H1 (cell line): ENCODE results near the gene LEPR. TPM values are rescaled to one million over a fixed set of nuclear protein-coding genes. Genes with fewer than 3 reads are reported as not detected.

ENCODE experiments used
- CTCF ChIA-PET: fragments of 300-600 bp; sonication (Branson Sonifier 250); formaldehyde crosslinking; loops from one replicate; lab custom pipeline; 2021; ENCODE audit not compliant: partially characterized antibody; lab: Charles Lee
- POLR2A ChIA-PET: fragments of 300-600 bp; sonication (Branson Sonifier 250); formaldehyde crosslinking; loops from one replicate; lab custom pipeline; 2021; ENCODE audit warnings: inconsistent platforms; ENCODE audit not compliant: partially characterized antibody; lab: Charles Lee
- DNase-seq, 2 experiments: peaks; one replicate each; pipeline versions ENCODE4 v3.0.0 to v3.0.0-alpha.2; 2010 to 2022; ENCODE audit warnings: low spot score in 2 of 2, low read depth in 1 of 2, mixed read lengths in 1 of 2
- FAIRE-seq: peaks from 2 replicates; lab custom pipeline; 2011; peaks lifted over from hg19 to GRCh38; lab: Jason Lieb, UNC
- H2AFZ ChIP-seq: 2 replicates; pipeline ENCODE4 v1.8.1; 2012; ENCODE audit warnings: low read length, inconsistent platforms
- H2AK5ac ChIP-seq: 2 replicates; pipeline ENCODE4 v1.6.1; 2013; ENCODE audit warnings: low read depth, low read length
- H2BK120ac ChIP-seq: replicated peaks from 2 replicates; pipeline ENCODE3; 2013; ENCODE audit warnings: low read depth, low read length, inconsistent platforms
- H2BK12ac ChIP-seq: 2 replicates; pipeline ENCODE4 v1.6.1; 2013; ENCODE audit warnings: low read depth, low read length
- H2BK15ac ChIP-seq: 2 replicates; pipeline ENCODE4 v1.6.1; 2013; ENCODE audit warnings: low read length
- H2BK20ac ChIP-seq: 2 replicates; pipeline ENCODE4 v1.6.1; 2013; ENCODE audit warnings: low read length
- H2BK5ac ChIP-seq: 2 replicates; pipeline ENCODE4 v1.6.1; 2013; ENCODE audit warnings: low read depth, low read length
- H3K14ac ChIP-seq: 2 replicates; pipeline ENCODE4 v1.6.1; 2013; ENCODE audit warnings: inconsistent platforms; ENCODE audit not compliant: insufficient read length
- H3K18ac ChIP-seq: 2 replicates; pipeline ENCODE4 v1.6.1; 2013; ENCODE audit warnings: low read length; ENCODE audit errors: extremely low read depth
- H3K23ac ChIP-seq: 2 replicates; pipeline ENCODE4 v1.6.1; 2013; ENCODE audit warnings: inconsistent platforms; ENCODE audit not compliant: insufficient read length
- H3K23me2 ChIP-seq: 2 replicates; pipeline ENCODE4 v1.6.1; 2013; ENCODE audit warnings: low read depth, low read length
- H3K27ac ChIP-seq: 2 replicates; pipeline ENCODE4 v1.6.1; 2011; ENCODE audit warnings: low read depth, low read length, inconsistent platforms
- H3K27me3 ChIP-seq, 4 experiments: replicated peaks in 1 of 4; 1 replicate in 1 of 4; 2 replicates in 3 of 4; pipeline versions ENCODE4 v1.6.1 to v1.8.1; 2011 to 2013; ENCODE audit warnings: low read length in 3 of 4, mild to moderate bottlenecking in 3 of 4, inconsistent platforms in 2 of 4, mixed read lengths in 2 of 4, moderate library complexity in 1 of 4; ENCODE audit not compliant: control insufficient read depth in 3 of 4, insufficient read depth in 3 of 4; ENCODE audit errors: extremely low read depth in 1 of 4
- H3K36me3 ChIP-seq, 4 experiments: 2 replicates each; pipeline versions ENCODE4 v1.6.1 to v1.8.1; 2011 to 2013; ENCODE audit warnings: mild to moderate bottlenecking in 4 of 4, low read length in 3 of 4, moderate library complexity in 2 of 4, control low read depth in 1 of 4, inconsistent platforms in 1 of 4; ENCODE audit not compliant: insufficient read depth in 4 of 4, control insufficient read depth in 2 of 4
- H3K4ac ChIP-seq: replicated peaks from 2 replicates; pipeline ENCODE3; 2013; ENCODE audit warnings: low read length, low read depth, mixed read lengths, inconsistent platforms; ENCODE audit not compliant: insufficient read length
- H3K4me1 ChIP-seq, 4 experiments: replicated peaks in 1 of 4; 1 replicate in 1 of 4; 2 replicates in 3 of 4; pipeline versions ENCODE4 v1.6.1 to v1.8.1; 2011 to 2013; ENCODE audit warnings: low read length in 3 of 4, inconsistent platforms in 2 of 4, mixed read lengths in 1 of 4; ENCODE audit not compliant: insufficient read depth in 4 of 4, control insufficient read depth in 3 of 4
- H3K4me2 ChIP-seq, 2 experiments: 2 replicates each; pipeline versions ENCODE4 v1.6.1 to v1.8.1; 2011 to 2013; ENCODE audit warnings: low read depth in 2 of 2, low read length in 2 of 2, control low read depth in 1 of 2, inconsistent platforms in 1 of 2, mild to moderate bottlenecking in 1 of 2; ENCODE audit not compliant: insufficient read depth in 1 of 2
- H3K4me3 ChIP-seq, 4 experiments: fragments of 200-600, 300-600 bp in 1 of 4; sonication (generic), shearing (Covaris generic), sonication (Bioruptor Twin) in 1 of 4; 2 replicates each; pipeline versions ENCODE4 v1.5.1 to v1.8.1; 2011 to 2016; ENCODE audit warnings: low read length in 4 of 4, low read depth in 3 of 4, control low read depth in 2 of 4, inconsistent platforms in 2 of 4, mild to moderate bottlenecking in 2 of 4, mixed read lengths in 1 of 4, moderate library complexity in 1 of 4; ENCODE audit not compliant: insufficient read depth in 2 of 4; ENCODE audit errors: extremely low read depth in 1 of 4
- H3K56ac ChIP-seq: replicated peaks from 2 replicates; pipeline ENCODE3; 2013; ENCODE audit warnings: low read depth, mild to moderate bottlenecking, mixed read lengths, low read length, inconsistent platforms; ENCODE audit not compliant: insufficient read length
- H3K79me1 ChIP-seq: 2 replicates; pipeline ENCODE4 v1.6.1; 2013; ENCODE audit warnings: low read depth, low read length, control low read depth
- H3K79me2 ChIP-seq, 2 experiments: 2 replicates each; pipeline versions ENCODE4 v1.6.1 to v1.8.1; 2012 to 2013; ENCODE audit warnings: low read length in 2 of 2, mild to moderate bottlenecking in 2 of 2, inconsistent platforms in 1 of 2; ENCODE audit not compliant: insufficient read depth in 2 of 2, control insufficient read depth in 1 of 2
- H3K9ac ChIP-seq, 4 experiments: replicated peaks in 1 of 4; 1 replicate in 1 of 4; 2 replicates in 3 of 4; pipeline versions ENCODE4 v1.6.1 to v1.8.1; 2011 to 2013; ENCODE audit warnings: low read depth in 3 of 4, low read length in 3 of 4, control low read depth in 2 of 4, mild to moderate bottlenecking in 2 of 4, moderate library complexity in 2 of 4, inconsistent platforms in 1 of 4; ENCODE audit errors: extremely low read depth in 1 of 4
- H3K9me3 ChIP-seq, 2 experiments: 2 replicates each; pipeline versions ENCODE4 v1.6.1 to v1.8.1; 2012 to 2013; ENCODE audit warnings: mild to moderate bottlenecking in 2 of 2, moderate library complexity in 2 of 2, control low read depth in 1 of 2, inconsistent platforms in 1 of 2, low read depth in 1 of 2, low read length in 1 of 2, mixed read lengths in 1 of 2; ENCODE audit not compliant: insufficient read depth in 2 of 2
- H4K20me1 ChIP-seq, 2 experiments: replicated peaks in 1 of 2; 2 replicates each; pipeline versions ENCODE3 to v1.8.1; 2011 to 2013; ENCODE audit warnings: inconsistent platforms in 2 of 2, low read length in 2 of 2, mild to moderate bottlenecking in 1 of 2; ENCODE audit not compliant: insufficient read depth in 2 of 2, control insufficient read depth in 1 of 2
- H4K5ac ChIP-seq: 2 replicates; pipeline ENCODE4 v1.6.1; 2013; ENCODE audit warnings: low read length, low read depth, mixed read lengths, inconsistent platforms; ENCODE audit not compliant: insufficient read length
- H4K8ac ChIP-seq: 2 replicates; pipeline ENCODE4 v1.8.0; 2013; ENCODE audit warnings: mild to moderate bottlenecking, moderate library complexity, low read length, inconsistent platforms; ENCODE audit not compliant: insufficient read depth; ENCODE audit errors: extremely low read depth
- H4K91ac ChIP-seq: replicated peaks from 2 replicates; pipeline ENCODE3; 2013; ENCODE audit warnings: low read length, mixed read lengths, inconsistent platforms; ENCODE audit not compliant: insufficient read length
- BACH1 ChIP-seq: IDR thresholded peaks from 2 replicates; pipeline ENCODE4 v1.6.1; 2012; ENCODE audit warnings: low read length, improper control_type of control experiment
- KDM1A ChIP-seq: fragments of 200-600, 300-600 bp; sonication (generic); IDR thresholded peaks from 2 replicates; pipeline ENCODE4 v1.7.1; 2016; ENCODE audit warnings: mild to moderate bottlenecking, low read length, borderline replicate concordance
- KDM5A ChIP-seq: fragments of 200-600 bp; IDR thresholded peaks from 2 replicates; pipeline ENCODE4 v1.7.1; 2012; ENCODE audit warnings: mild to moderate bottlenecking, low read length, inconsistent platforms, mixed read lengths
- TEAD4 ChIP-seq: IDR thresholded peaks from 2 replicates; pipeline ENCODE4 v1.6.1; 2012; ENCODE audit warnings: low read depth, low read length, inconsistent platforms, mixed read lengths
- USF2 ChIP-seq: IDR thresholded peaks from 2 replicates; pipeline ENCODE4 v1.6.1; 2011; ENCODE audit warnings: low read length, improper control_type of control experiment
- whole genome bisulfite sequencing, 2 experiments: shearing (Covaris generic) in 1 of 2; methylation state at CpG; one replicate each; pipeline versions ENCODE4 v1.1.6 to v1.1.7; 2013 to 2015; ENCODE audit warnings: low lambda C conversion rate in 2 of 2, mixed read lengths in 2 of 2, inconsistent platforms in 1 of 2, low coverage in 1 of 2, missing lambda C conversion rate in 1 of 2; ENCODE audit not compliant: insufficient replicate concordance in 2 of 2, insufficient coverage in 1 of 2, insufficient read length in 1 of 2; ENCODE audit errors: extremely low coverage in 1 of 2, missing lambda C conversion rate in 1 of 2; 5-methylcytosine and 5-hydroxymethylcytosine counted together
- polyA plus RNA-seq, 7 experiments: library from polyadenylated mRNA; depleted of rRNA in 3 of 7; stranded (reverse) in 5 of 7; unstranded in 2 of 7; fragments of >200 nt in 5 of 7; fragments of 200-250 nt in 2 of 7; gene quantifications; 1 replicate in 5 of 7; 2 replicates in 1 of 7; 4 replicates in 1 of 7; pipeline versions ENCODE4 v1.2.1 to v1.2.3, GENCODE V29; 2011 to 2013; ENCODE audit warnings: missing spikeins in 2 of 7, mixed read lengths in 2 of 7
- total RNA-seq: library from RNA; stranded (reverse); fragmentation: NEBNext Ultra II Directional; extraction: Animal tissue kit (Norgen Biotek cat#: 25700); gene quantifications from 2 replicates; pipeline ENCODE4 v1.2.1, GENCODE V29; 2021

The LEPR gene
- total and polyA plus RNA-seq, 2 of the 8 experiments (the other 6 are each of a cell fraction or from before 2014, with no cell fraction given) = 1.3 to 3.9 TPM

GRCh38 chr1:65442442-65442841 lies 22.0 kb downstream of the LEPR start:
- Histone ChIP-seq H3K9ac (no peak overlapping the region), H4K91ac (no peak overlapping the region), H4K8ac (no peak overlapping the region), H3K23ac (no peak overlapping the region), H2BK20ac (no peak overlapping the region), H3K9me3 (peaks cover 0 to 9% of the 10 kb centered on the region in 2 experiments; a peak in 1 of 4 replicates), H3K4ac (no peak overlapping the region), H3K56ac (no peak overlapping the region), H2BK15ac (no peak overlapping the region), H4K20me1 (no peaks in the 10 kb centered on the region), H3K79me1 (no peaks in the 10 kb centered on the region), H2BK12ac (no peak overlapping the region), H2AK5ac (no peak overlapping the region), H3K79me2 (no peaks in the 10 kb centered on the region), H2AFZ (no peak overlapping the region), H2BK120ac (no peak overlapping the region), H2BK5ac (no peak overlapping the region), H3K4me2 (no peak overlapping the region), H3K27ac (no peak overlapping the region), H3K36me3 (no peaks in the 10 kb centered on the region; a peak in 1 of 8 replicates), H4K5ac (no peak overlapping the region), H3K4me1 (peaks cover 0 to 11% (median 7%) of the 10 kb centered on the region in 4 experiments; a peak in 5 of 7 replicates), H3K18ac (no peak overlapping the region), H3K14ac (no peak overlapping the region), H3K4me3 (no peak overlapping the region), H3K23me2 (peaks cover 1% of the 10 kb centered on the region; the same call in 1 of the 2 replicates), H3K27me3 (no peaks in the 10 kb centered on the region; a peak in 1 of 7 replicates)
- FAIRE-seq (no peak), DNase-seq (no peak)
- no peak for TF ChIP-seq USF2
- no peak for TF ChIP-seq TEAD4
- TF ChIP-seq KDM1A = no peak
- no peak for TF ChIP-seq BACH1
- no peak for TF ChIP-seq KDM5A
- WGBS, 2 experiments = 89% methylated on average over 1 of the region's 1 CpG; no CpG with 5 or more reads in 1 of the 2 experiments
- POLR2A ChIA-PET = no interaction called here
- CTCF ChIA-PET = interaction anchor here (0.5 to 1.8 kb wide), 2 partner anchors 25 to 1866 kb away, joined by 3 to 4 read pairs; no protein-coding TSS in a partner anchor
